GM21619 (cell line): Measurements from ENCODE around the gene ZSWIM7.
"Not testable (repeated sequence)": the region's sequence is repeated elsewhere in the genome, so short reads cannot be mapped to it uniquely, and the experiment has no call there.

Source experiments
- ATAC-seq: cut with Tn5 transposase; IDR thresholded peaks from one replicate; pipeline ENCODE4 v1.9.1; 2021; ENCODE audit not compliant: unreplicated experiment

ZSWIM7 gene

DNA sequence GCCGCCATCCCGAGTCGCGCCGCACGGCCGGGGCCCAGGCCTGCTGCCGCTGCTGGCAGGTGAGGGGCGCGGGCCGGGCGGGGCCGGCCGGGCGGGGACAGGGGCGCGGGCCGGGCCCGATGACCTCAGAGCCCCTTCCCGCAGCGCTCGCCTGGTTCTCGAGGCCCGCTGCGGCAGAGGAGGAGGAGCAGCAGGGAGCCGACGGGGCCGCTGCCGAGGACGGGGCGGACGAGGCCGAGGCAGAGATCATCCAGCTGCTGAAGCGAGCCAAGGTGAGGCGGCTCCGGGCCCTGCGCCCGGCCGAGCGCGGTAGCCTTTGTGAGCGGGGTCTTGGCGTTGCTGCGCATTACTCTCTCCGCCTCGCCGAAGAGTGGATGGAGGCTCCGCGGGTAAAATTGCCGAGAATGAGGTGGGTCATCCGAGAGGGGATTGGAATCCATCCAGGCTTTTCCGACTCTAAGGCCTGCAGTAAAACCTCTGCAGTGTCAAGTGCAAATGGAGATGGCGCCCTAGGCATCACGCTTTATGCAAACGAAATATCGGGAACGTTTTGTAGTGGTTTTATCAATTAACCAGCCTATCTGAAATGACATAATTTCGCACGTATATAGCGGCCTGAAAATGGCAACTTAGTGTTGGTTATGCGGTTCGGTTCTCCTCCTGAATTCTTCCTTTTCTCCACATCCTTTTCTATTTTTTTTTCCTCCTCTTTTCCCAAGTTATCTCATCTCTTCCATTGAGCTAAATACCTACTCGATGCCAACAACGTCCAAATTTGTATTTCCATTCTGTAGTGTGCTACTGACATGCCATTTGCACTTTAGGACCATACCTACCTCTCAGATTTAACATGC, 697 bp upstream of the ZSWIM7 start:
- ATAC-seq: peak; percentile 31

DNA sequence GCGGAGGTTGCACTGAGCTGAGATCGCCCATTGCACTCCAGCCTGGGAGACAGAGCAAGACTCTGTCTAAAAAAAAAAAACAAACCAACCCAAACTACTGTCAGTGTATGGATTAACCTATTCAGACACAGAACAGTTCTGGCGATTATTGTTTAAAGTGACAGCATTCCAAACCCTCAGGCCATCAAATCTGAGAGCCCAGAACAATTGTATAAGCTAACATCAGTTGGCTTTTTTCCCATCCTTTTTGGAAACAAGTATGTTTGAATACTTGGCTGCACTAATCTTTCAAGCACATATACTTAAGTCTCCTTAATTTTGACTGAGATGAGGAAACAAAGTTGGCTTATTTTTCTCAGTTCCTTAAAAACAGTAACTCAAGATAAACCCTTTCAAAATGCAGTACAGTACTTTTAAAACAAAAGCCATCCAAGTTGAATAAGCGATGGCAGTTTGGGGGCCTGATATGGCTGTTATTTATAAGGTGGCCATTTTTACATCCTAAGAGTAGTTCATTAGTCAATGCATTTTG, 1.4 kb downstream of the ZSWIM7 start:
- ATAC-seq: no peak

GRCh38 chr17:15996322-15996721, 3.2 kb downstream of the ZSWIM7 start:
- no peak for ATAC-seq

DNA sequence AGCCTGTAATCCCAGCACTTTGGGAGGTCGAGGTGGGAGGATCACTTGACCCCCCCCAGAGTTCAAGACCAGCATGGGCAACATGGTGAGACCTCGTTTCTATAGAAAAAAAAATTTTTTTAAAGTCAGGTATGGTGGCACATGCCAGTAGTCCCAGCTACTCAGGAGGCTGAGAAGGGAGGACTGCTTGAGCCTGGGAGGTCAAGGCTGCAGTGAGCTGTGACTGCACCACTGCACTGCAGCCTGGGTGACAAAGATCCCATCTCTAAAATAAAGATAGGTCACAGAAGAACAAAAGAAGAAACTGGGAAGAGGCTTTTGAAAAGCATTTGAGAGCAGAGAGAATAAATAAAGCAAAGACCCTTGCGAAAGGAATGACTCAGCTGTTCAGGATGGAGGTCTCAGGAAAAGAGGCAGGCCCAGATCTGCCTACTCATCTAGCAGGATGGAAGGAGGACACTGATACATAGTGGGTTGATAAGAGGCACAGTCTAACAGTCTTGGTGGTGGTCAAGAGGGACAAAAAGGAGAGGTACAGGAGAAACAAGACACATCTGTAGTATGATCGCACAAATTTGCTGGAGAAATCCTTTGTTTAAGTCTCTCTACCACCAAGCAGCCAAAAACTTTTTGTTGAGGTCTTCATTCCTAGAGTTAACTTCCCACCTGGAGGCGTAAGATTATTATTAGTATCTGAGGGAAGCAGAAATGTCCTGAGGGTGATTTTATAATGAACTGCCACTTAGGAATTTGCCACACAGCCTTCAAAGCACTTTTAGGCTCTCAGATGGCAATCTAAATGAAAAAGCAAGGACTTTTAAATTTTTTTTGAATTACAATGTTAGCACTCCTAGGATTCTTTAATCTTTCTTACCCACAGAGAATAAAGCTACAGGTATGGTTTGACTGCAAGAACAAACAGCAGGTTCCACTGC, 17.6 kb downstream of the ZSWIM7 start:
- ATAC-seq: no peak

DNA sequence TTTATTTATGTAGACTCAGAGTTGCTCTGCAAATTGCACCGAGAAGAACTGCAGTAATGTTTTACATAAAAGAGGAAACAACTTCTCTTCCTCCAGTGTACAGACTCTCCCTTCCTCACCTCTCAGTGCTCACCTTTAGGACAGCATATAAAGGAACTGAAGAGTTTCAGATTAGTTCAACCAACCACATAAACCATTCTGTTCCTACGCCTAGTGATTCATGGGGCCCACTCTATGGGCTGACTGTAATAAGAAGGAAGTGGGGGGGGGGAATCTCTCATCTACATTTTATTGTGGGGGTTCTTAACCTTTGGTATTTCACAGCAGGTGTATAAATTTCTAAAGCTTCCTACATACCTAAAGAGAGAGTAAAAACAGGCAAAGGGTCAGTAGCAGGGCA, 18.3 kb downstream of the ZSWIM7 start:
- peak; percentile 83 for ATAC-seq

GRCh38 chr17:15979013-15979412, 20.5 kb downstream of the ZSWIM7 start:
- not testable (repeated sequence) for ATAC-seq

GRCh38 chr17:15978606-15979005, 20.9 kb downstream of the ZSWIM7 start:
- ATAC-seq: no peak

DNA sequence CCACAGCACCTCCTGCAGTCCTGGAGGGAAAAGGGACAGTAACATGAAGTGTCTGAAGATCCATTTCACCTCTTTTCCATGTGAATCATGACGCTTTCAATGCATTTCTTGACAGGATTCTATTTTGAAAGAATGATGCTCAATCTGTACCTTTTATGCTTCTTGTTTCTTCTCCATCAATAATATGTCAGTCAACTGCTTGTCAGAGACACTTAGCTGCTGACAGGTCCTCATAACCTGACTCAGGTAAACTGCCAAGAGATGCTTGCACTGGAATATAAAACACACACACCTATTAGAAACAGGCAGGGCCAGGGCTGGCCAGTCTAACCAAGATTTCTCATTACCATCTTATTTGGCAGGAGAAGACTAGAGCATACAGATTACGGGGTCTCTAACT, 21.6 kb downstream of the ZSWIM7 start:
- no peak for ATAC-seq

- no peak for ATAC-seq
These were observed 25.7 kb downstream of the ZSWIM7 start for GRCh38 chr17:15973834-15974233.

- no peak for ATAC-seq
These were observed 26.5 kb downstream of the ZSWIM7 start for GRCh38 chr17:15973016-15973415.

DNA sequence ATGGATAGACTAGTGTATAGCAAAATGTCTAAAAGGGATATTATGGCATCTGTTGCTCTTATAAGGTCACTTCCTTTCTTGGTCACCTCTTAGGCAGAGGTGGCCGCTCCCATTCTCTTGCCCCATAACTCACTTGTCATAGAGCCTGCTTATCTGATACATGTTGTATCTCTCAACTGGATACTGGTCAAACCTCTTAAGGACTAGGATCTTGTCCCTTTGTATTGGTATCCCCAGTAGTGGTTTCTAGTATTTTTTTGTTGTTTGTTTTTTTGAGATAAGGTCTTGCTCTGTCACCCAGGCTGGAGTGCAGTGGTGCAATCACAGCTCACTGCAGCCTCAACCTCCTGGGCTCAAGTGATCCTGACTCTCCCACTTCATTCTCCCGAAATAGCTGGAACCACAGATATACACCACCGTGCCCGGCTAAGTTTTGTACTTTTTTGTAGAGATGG, 27.0 kb downstream of the ZSWIM7 start:
- no peak for ATAC-seq

GRCh38 chr17:15971882-15972281, 27.6 kb downstream of the ZSWIM7 start:
- ATAC-seq: no peak

- no peak for ATAC-seq
These were observed 28.3 kb downstream of the ZSWIM7 start for GRCh38 chr17:15971098-15971678.

GRCh38 chr17:15970500-15970899, 29.0 kb downstream of the ZSWIM7 start:
- no peak for ATAC-seq

DNA sequence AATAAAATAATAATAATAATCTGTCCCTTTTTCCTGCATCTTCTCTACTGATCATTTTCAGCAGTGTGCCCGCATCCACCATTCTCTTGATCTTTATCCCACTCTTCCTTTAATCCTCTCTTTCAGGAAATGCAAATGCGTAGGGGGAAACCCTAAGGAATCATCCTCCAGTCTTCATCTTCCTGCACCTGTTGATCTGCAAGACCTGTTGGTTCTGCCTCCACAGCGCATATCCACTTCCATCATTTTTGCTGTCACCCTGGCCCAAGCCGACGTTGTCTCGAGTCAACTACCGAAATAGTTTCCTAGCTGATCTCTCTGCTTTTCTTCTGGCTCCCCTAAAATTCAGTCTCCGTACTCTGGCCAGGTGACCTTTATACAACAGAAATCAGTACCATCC, 30.0 kb downstream of the ZSWIM7 start:
- no peak for ATAC-seq

- ATAC-seq: no peak
These were observed 31.7 kb downstream of the ZSWIM7 start for GRCh38 chr17:15967706-15968399.

- ATAC-seq: no peak
These were observed 32.6 kb downstream of the ZSWIM7 start for GRCh38 chr17:15966879-15967248.

DNA sequence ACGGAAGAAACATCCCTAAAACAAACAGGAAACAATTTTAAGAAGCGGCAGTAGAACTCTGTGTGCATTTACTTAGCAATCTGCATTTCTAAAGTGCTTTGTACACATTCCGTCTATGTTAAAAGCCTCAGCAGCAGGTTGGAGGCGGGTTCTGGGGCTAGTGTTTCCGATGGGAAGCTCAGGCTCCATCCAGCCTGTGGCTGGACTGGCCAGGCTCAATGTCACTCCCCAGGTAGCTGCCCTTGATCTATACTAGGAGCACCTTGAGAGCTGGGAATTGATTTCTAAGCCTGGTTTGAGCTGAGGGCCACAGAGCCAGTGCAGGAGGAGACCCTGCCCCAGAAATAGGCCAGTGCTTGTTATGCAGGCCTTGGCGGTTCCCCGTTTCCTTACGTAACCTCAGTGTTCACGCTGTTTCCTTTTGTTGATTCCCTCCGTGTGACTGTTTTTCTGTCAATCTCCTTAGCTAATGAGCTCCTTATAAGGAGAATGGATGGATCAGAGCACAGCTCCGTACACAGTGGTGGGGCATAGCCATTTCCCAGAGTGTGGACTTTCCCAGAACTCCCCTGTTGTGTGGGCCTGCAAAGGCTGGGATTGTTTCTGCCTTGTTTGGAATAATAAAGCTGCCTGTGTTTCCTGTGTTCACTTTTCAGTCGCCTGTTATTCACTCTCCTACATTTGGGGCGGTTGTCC, 33.2 kb downstream of the ZSWIM7 start:
- ATAC-seq: no peak

- ATAC-seq: no peak
These were observed 34.0 kb downstream of the ZSWIM7 start for GRCh38 chr17:15965528-15965927.

- ATAC-seq: no peak
These were observed 35.8 kb downstream of the ZSWIM7 start for GRCh38 chr17:15963670-15964110.
